VCaP (cell line): ENCODE data around the gene EPB41L4B.
A peak's percentile ranks its signal among the peaks of the same experiment; 100 is the strongest.

Source experiments
- H3K27ac ChIP-seq: fragments of 450-650 bp; 2 replicates; pipeline ENCODE4 v1.5.1; 2017
- TF ChIP-seq, protein P1 (sequence below): fragments of 450-650 bp; conservative IDR thresholded peaks from 2 replicates; pipeline ENCODE4 v1.5.1; 2017; ENCODE audit warnings: mild to moderate bottlenecking, moderate library complexity

Gene EPB41L4B

GRCh38 chr9:109270441-109270840 is 50.4 kb downstream of the EPB41L4B start:
- TF ChIP-seq, protein P1, sequence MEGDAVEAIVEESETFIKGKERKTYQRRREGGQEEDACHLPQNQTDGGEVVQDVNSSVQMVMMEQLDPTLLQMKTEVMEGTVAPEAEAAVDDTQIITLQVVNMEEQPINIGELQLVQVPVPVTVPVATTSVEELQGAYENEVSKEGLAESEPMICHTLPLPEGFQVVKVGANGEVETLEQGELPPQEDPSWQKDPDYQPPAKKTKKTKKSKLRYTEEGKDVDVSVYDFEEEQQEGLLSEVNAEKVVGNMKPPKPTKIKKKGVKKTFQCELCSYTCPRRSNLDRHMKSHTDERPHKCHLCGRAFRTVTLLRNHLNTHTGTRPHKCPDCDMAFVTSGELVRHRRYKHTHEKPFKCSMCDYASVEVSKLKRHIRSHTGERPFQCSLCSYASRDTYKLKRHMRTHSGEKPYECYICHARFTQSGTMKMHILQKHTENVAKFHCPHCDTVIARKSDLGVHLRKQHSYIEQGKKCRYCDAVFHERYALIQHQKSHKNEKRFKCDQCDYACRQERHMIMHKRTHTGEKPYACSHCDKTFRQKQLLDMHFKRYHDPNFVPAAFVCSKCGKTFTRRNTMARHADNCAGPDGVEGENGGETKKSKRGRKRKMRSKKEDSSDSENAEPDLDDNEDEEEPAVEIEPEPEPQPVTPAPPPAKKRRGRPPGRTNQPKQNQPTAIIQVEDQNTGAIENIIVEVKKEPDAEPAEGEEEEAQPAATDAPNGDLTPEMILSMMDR, result no peak
- no peak overlapping the region for H3K27ac ChIP-seq

DNA sequence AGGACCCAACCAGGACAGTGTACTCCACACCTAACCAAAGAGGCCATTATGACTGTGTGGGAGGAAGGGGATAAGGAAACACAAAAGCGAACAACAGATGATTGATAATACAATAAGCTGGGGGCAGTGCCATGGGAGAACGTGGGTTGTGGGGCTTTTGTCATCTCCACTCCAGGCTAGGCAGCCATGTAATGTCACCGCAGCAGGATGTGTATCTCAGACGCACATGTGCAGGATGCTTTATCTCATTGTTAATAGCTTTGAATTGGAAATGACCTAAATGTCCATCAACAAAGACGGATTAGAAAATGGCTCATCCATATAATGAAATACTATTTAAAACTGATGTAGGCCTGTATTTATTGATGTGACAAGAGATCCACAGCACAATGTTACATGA is 51.0 kb downstream of the EPB41L4B start:
- H3K27ac ChIP-seq, result no peak overlapping the region
- TF ChIP-seq, protein P1, result no peak

GRCh38 chr9:109269081-109269480 is 51.8 kb downstream of the EPB41L4B start:
- H3K27ac ChIP-seq, result no peak overlapping the region
- TF ChIP-seq, protein P1, result no peak

GRCh38 chr9:109267555-109267954 is 53.3 kb downstream of the EPB41L4B start:
- no peak overlapping the region for H3K27ac ChIP-seq
- TF ChIP-seq, protein P1, result no peak

- TF ChIP-seq, protein P1, result no peak
- H3K27ac ChIP-seq, result peak overlapping the region; percentile 81
These were observed 55.8 kb downstream of the EPB41L4B start for GRCh38 chr9:109264877-109265587.

- TF ChIP-seq, protein P1, result no peak
- H3K27ac ChIP-seq, result 0 out of 2 replicates have a peak overlapping the region, but pooled peaks have one; percentile 81
These were observed 57.5 kb downstream of the EPB41L4B start for GRCh38 chr9:109263358-109263757.

DNA sequence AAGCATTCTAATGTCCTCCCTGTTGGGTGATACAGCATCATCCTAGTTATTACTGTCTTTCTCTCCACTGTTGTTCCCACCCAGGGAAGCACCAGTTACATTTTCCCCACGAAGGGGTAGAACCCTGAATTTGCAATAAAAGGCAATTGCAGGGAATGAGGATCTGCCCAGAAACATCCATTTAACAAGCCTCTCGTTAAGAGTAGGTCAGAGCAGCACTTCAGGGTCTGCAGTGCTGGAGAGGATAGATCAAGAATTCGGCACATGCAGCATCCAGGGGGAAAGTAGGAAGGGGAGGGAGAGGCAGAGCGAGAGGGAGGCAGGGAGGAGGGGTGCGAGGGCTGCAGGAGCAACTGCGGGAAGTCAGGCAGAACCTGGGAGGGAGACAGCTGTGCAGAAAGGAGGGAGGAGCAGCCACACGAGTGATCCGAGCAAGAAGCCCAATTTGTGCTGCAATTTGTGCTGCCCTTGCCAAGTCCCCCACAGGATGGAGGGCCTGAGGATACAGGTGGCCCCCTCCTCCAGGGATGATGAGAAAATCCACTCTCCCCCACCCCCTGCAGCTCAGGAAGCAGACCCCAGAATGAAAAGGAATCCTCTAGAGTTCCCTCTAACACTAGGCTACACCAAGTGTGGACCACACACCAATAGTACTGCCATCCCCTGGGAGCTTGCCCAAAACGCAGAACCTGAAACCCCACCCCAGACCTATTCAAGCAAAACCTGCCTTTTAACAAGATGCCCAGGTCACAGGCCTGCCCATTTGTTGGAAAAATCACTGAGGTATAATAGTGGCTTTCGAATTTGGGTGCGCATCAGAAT is 62.2 kb downstream of the EPB41L4B start:
- no peak overlapping the region for H3K27ac ChIP-seq

More for the DNA sequence above, 62.2 kb downstream of the EPB41L4B start:
- TF ChIP-seq, protein P1, result no peak
